ENCODE results near the gene MAML3.

The MAML3 gene

GRCh38 chr4:139808808-139809756 is 344.9 kb downstream of the MAML3 start:
- no peak for DNase-seq (ENCODE audit: low spot score)

GRCh38 chr4:139808381-139808807 is 345.6 kb downstream of the MAML3 start:
- DNase-seq (ENCODE audit: low spot score) = no peak

- no peak for DNase-seq (ENCODE audit: low spot score)
These were observed 346.5 kb downstream of the MAML3 start for GRCh38 chr4:139807483-139807882.

GRCh38 chr4:139806929-139807328 is 347.1 kb downstream of the MAML3 start:
- DNase-seq (ENCODE audit: low spot score) = no peak

GRCh38 chr4:139802931-139803330 is 351.1 kb downstream of the MAML3 start:
- no peak for DNase-seq (ENCODE audit: low spot score)

- DNase-seq (ENCODE audit: low spot score) = no peak
These were observed 351.5 kb downstream of the MAML3 start for GRCh38 chr4:139802488-139802887.

- DNase-seq (ENCODE audit: low spot score) = no peak
These were observed 352.1 kb downstream of the MAML3 start for GRCh38 chr4:139801895-139802294.

GRCh38 chr4:139800082-139800481 is 353.9 kb downstream of the MAML3 start:
- no peak for DNase-seq (ENCODE audit: low spot score)

GRCh38 chr4:139799615-139800014 is 354.4 kb downstream of the MAML3 start:
- DNase-seq (ENCODE audit: low spot score) = no peak

- no peak for DNase-seq (ENCODE audit: low spot score)
These were observed 355.5 kb downstream of the MAML3 start for GRCh38 chr4:139798456-139798855.

- no peak for DNase-seq (ENCODE audit: low spot score)
These were observed 356.7 kb downstream of the MAML3 start for GRCh38 chr4:139797287-139797686.

- DNase-seq (ENCODE audit: low spot score) = no peak
These were observed 358.3 kb downstream of the MAML3 start for GRCh38 chr4:139795527-139796314.

GRCh38 chr4:139794158-139794954 is 359.6 kb downstream of the MAML3 start:
- no peak for DNase-seq (ENCODE audit: low spot score)

GRCh38 chr4:139791681-139792080 is 362.3 kb downstream of the MAML3 start:
- no peak for DNase-seq (ENCODE audit: low spot score)

GRCh38 chr4:139790291-139790690 is 363.7 kb downstream of the MAML3 start:
- no peak for DNase-seq (ENCODE audit: low spot score)

- DNase-seq (ENCODE audit: low spot score) = no peak
These were observed 364.8 kb downstream of the MAML3 start for GRCh38 chr4:139789096-139789654.

- DNase-seq (ENCODE audit: low spot score) = peak; percentile 23
These were observed 367.3 kb downstream of the MAML3 start for GRCh38 chr4:139786494-139787354.

- no peak for DNase-seq (ENCODE audit: low spot score)
These were observed 368.6 kb downstream of the MAML3 start for GRCh38 chr4:139785356-139785755.

- DNase-seq (ENCODE audit: low spot score) = no peak
These were observed 370.1 kb downstream of the MAML3 start for GRCh38 chr4:139783741-139784484.

GRCh38 chr4:139782926-139783522 is 371.0 kb downstream of the MAML3 start:
- no peak for DNase-seq (ENCODE audit: low spot score)
